ENCODE measurements around the gene DHRS2.

DNA sequence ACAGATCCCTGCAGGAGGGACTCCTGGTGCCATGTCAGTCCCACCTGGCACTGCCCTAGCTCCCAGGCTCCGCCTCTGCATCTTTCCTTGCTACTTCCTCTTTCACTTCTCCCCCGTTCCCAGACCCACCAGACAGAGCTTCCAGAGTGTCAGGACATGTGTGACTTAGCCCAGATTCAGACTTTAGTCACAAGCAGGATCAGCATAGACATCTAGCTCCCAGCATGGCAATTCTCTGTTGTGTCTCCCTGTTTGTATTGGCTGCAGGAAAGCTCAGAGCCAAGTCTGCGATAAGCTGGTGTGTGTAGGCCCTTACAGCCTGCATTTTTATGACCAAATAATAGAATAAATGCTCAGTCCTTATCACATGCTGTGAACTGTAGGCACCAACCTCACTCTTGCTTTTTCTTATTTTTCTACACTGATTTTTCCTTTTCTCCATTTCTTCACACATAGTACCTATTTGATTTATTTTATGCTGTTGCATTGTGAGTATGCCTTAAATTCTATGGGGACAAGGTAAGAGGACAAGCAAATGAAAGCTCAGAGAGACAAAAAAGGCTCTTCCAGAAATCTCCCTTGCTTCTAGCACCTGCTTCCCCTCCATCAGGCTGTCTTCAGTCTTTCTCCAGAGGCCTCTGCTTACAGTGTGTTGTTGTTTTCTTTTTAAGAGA, 5.9 kb downstream of the DHRS2 start:
- TF ChIP-seq CTCF (IDR thresholded peaks at IDR 0.05; ENCODE audit: low read length) (no peak), EZH2 (IDR thresholded peaks at IDR 0.05; ENCODE audit: borderline replicate concordance, low read length) (no peak)
